ENCODE measurements around the gene MSX1.

DNA sequence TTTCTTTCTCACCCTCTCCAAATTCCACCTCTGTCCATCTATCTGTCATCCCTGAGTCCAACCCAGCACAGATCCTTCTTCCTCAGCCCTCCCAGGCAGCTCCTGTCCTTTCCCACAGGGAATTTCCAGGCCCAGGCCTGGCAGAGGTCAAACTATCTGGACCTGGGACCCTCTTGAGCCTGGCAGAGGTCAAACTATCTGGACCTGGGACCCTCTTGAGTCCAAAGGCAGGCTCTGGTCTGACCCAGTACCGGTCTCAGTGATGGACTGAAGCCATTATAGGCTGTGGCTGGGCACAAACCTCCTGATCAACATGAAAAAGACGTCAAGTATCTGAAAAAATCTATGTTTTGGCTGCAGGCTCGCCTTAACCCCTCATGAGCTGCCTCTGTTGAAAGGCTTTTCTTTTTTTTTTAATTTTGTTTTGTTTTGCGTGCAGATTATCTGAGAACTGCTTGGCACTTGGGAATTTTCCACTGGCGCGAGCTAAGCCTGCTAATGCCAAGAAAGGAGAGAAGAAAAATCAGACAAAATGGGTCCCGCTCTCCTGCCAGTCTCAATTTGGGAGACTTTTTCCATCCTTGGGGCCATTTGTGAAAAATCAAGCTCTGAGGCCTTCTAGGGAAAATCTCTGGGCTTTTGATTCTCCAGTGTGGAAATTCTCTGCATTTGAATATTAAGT, 31.2 kb downstream of the MSX1 start:
- TF ChIP-seq, protein P1, sequence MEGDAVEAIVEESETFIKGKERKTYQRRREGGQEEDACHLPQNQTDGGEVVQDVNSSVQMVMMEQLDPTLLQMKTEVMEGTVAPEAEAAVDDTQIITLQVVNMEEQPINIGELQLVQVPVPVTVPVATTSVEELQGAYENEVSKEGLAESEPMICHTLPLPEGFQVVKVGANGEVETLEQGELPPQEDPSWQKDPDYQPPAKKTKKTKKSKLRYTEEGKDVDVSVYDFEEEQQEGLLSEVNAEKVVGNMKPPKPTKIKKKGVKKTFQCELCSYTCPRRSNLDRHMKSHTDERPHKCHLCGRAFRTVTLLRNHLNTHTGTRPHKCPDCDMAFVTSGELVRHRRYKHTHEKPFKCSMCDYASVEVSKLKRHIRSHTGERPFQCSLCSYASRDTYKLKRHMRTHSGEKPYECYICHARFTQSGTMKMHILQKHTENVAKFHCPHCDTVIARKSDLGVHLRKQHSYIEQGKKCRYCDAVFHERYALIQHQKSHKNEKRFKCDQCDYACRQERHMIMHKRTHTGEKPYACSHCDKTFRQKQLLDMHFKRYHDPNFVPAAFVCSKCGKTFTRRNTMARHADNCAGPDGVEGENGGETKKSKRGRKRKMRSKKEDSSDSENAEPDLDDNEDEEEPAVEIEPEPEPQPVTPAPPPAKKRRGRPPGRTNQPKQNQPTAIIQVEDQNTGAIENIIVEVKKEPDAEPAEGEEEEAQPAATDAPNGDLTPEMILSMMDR (IDR thresholded peaks at IDR 0.05 in 4 of 5, conservative IDR thresholded peaks at IDR 0.05 in 1 of 5): no peak
- no peak for TF ChIP-seq POLR2A (IDR thresholded peaks at IDR 0.05)
